Measurements from ENCODE around the gene PRKCZ. TPM values are rescaled to one million over a fixed set of nuclear protein-coding genes. Genes with fewer than 3 reads are reported as not detected.

PRKCZ gene
- total RNA-seq, 1 donor from 2014 or later = 37.6 TPM

- Histone ChIP-seq H3K4me3 (ENCODE audit: low read depth, low read length) (no peak overlapping the region), H3K36me3 (ENCODE audit: control insufficient read depth, insufficient read depth, low read length) (no peaks in the 10 kb centered on the region), H3K27me3 (ENCODE audit: control insufficient read depth, insufficient read depth, low read length) (peaks cover 59% of the 10 kb centered on the region)
- no peak for TF ChIP-seq CTCF (IDR thresholded peaks at IDR 0.05; ENCODE audit: insufficient read depth, low read length, poor library complexity, severe bottlenecking)
- DNase-seq (ENCODE audit: low read depth) = no peak
Observed at GRCh38 chr1:2027961-2028583, 22.1 kb upstream of the PRKCZ start.

DNA sequence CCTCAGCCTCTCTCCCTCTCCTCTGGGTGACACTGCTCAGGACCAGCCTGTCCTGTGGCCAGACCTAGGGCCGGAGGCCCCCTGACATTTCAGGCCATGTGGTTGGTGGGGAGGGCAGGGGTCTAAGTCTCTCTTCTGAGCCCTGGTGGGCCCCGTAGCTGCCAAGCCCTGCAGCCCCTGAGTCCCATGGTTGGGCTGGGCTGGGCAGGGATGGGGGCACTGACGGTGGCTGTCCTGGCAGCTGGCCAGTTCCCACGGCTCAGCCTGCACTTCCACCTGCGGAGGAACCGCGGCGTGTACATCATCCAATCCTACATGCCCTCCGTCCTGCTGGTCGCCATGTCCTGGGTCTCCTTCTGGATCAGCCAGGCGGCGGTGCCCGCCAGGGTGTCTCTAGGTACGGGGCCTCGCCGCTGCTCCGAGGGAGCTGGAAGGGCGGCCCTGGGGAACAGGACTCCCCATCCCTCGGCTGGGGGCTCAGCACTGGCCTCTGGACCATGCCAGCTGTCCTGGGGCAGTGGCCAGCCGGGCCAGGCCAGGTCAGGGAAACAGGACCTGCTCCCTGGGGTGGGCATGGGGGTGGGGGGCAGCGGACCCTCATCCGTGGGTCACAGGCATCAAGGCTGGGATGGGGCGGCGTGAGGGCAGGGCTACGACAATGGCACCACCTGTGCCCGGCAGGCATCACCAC, 21.2 kb upstream of the PRKCZ start:
- no peak for TF ChIP-seq CTCF (IDR thresholded peaks at IDR 0.05; ENCODE audit: insufficient read depth, low read length, poor library complexity, severe bottlenecking)
- H3K27me3 ChIP-seq (ENCODE audit: control insufficient read depth, insufficient read depth, low read length) = peaks cover 60% of the 10 kb centered on the region
- no peaks in the 10 kb centered on the region for H3K36me3 ChIP-seq (ENCODE audit: control insufficient read depth, insufficient read depth, low read length)
- no peak overlapping the region for H3K4me3 ChIP-seq (ENCODE audit: low read depth, low read length)
- no peak for DNase-seq (ENCODE audit: low read depth)

DNA sequence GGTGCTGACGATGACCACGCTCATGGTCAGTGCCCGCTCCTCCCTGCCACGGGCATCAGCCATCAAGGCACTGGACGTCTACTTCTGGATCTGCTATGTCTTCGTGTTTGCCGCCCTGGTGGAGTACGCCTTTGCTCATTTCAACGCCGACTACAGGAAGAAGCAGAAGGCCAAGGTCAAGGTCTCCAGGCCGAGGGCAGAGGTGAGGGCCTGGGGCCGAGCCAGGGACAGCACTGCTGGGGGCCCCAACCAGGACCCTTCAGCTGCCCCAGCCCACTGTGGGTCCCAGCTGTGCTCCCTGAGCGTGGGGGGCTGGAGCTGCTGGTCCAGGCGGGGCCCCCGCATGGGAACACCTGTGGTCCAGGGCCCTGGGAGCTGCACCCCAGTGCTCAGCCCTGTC, 20.6 kb upstream of the PRKCZ start:
- Histone ChIP-seq H3K27me3 (ENCODE audit: control insufficient read depth, insufficient read depth, low read length) (peaks cover 55% of the 10 kb centered on the region), H3K36me3 (ENCODE audit: control insufficient read depth, insufficient read depth, low read length) (no peaks in the 10 kb centered on the region), H3K4me3 (ENCODE audit: low read depth, low read length) (no peak overlapping the region)
- DNase-seq (ENCODE audit: low read depth) = no peak
- TF ChIP-seq CTCF (IDR thresholded peaks at IDR 0.05; ENCODE audit: insufficient read depth, low read length, poor library complexity, severe bottlenecking) = no peak

DNA sequence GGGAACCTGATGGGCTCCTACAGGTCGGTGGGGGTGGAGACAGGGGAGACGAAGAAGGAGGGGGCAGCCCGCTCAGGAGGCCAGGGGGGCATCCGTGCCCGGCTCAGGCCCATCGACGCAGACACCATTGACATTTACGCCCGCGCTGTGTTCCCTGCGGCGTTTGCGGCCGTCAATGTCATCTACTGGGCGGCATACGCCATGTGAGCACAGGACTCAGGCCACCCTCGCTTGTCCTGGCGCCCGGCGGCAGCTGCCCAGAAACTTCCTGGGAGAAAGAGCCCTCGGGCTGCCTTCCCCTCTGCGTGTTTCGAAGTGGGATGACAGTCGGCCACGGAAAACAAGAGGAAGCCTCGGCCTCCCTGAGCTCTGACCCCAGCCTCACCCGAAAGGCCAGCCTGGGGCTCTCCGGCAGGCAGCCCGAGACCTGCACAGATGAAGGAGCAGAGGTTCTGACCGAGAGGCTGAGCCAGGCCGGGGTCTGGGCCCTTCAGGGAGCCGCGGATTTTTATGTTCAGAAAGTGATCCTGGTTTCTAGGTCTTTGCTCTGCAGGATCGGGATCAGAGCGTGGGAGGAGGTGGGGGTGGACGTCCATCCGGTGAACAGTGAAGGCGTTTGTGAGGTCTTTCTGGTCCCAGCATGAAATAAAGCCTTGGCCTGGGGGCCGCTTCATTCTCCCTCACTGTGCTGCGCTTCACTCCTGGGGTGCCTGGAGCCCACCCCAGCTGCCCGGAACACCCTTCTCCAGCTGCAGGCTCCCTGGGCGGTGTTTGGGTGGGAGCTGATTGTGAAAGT, 19.9 kb upstream of the PRKCZ start:
- no peak overlapping the region for H3K4me3 ChIP-seq (ENCODE audit: low read depth, low read length)
- H3K36me3 ChIP-seq (ENCODE audit: control insufficient read depth, insufficient read depth, low read length) = no peaks in the 10 kb centered on the region
- DNase-seq (ENCODE audit: low read depth) = no peak
- TF ChIP-seq CTCF (IDR thresholded peaks at IDR 0.05; ENCODE audit: insufficient read depth, low read length, poor library complexity, severe bottlenecking) = no peak
- peaks cover 48% of the 10 kb centered on the region for H3K27me3 ChIP-seq (ENCODE audit: control insufficient read depth, insufficient read depth, low read length)

DNA sequence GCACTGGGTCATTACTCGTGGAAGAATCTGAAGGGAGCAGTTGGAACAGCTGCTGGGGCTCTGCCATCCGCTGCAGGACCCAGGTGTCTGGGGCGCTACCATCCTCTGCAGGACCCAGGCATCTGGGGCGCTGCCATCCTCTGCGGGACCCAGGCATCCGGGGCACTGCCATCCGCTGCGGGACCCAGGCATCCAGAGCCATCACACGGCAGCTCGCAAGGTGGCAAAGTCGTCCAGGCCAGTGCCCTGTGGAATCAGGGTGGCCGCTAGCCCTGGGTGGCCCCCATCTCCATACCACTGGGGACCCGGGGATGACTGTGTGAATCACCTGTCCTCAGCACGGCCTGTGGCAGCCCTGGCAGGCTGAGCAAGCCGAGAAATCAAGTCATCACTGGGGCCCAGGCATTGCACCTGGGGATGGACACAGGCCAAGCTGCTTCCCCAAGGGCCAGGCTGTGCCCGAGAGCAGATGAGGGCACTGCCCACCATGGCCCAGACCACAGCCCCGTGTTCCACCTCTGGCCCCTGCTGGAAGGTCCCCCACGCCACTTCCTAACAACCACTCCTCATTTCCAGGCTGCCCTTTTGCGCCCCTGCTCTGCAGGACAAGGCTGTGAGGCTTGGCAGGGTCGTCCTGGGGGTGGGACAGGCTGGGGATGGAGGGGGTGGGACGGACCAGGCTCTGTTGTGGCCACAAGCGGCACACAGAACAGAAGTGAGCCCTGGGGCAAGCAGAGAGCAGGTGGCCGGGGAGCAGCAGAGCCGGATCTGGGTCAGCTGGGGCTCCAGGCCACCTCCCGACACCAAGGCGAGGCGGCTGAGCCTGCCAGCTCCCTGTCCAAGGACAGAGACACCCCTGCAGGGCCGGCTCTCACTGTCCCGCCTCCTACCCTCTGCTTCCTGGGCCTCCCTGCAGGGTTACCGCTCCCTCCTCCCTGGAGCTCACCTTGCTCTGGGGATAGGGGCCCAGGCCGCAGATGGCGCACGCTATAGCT, 18.4 kb upstream of the PRKCZ start:
- H3K27me3 ChIP-seq (ENCODE audit: control insufficient read depth, insufficient read depth, low read length) = peaks cover 37% of the 10 kb centered on the region
- no peak for TF ChIP-seq CTCF (IDR thresholded peaks at IDR 0.05; ENCODE audit: insufficient read depth, low read length, poor library complexity, severe bottlenecking)
- DNase-seq (ENCODE audit: low read depth) = no peak
- no peaks in the 10 kb centered on the region for H3K36me3 ChIP-seq (ENCODE audit: control insufficient read depth, insufficient read depth, low read length)
- H3K4me3 ChIP-seq (ENCODE audit: low read depth, low read length) = no peak overlapping the region
